ENCODE data around the gene TMEM106C.
A peak's percentile ranks its signal among the peaks of the same experiment; 100 is the strongest.

Gene TMEM106C

DNA sequence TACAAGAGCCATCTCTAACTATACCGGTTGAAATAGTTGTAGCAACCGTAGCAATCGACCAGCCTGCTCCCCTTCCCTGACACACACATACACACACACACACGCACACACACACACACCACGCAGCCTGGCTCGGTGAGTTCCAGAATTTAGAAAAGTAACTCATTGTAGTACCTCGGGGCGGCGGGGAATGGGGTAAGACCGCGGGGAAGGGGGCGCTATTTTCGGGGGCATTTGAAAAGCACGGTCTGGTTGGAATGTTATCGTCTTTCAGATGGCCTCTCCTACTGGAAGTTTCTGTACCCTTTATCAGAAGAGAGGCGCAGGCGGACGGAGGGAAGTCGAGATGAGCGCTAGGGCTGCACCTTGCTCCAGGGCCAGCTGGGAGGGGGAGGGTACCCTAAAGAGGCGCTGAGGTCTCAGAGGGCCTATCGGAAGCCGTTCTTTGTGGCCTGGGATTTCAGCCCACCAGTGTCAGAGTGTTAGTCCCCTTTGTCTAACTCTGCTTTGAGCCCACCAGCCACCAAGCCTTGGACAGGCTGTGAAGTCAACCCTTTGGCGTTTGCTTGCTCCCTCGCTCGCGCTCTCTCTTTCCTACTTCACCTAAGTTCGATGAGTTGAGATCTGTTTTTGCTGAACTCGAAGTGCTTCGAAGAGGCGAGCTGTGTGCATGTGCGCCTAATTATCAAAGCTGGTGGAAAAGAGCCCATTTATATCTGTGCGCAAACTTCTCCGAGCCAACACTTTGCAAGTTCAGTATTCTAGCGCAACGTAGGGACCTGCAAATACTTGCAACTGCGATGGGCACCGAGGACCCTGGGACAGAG lies 40.0 kb downstream of the TMEM106C start:
- Histone ChIP-seq H3K27ac (no peak overlapping the region), H3K4me3 (peak overlapping the region; percentile 17 to 52), H3K36me3 (no peaks in the 10 kb centered on the region), H3K4me1 (peaks cover 0 to 48% (median 41%) of the 10 kb centered on the region in 4 donors), H3K9me3 (no peaks in the 10 kb centered on the region), H3K27me3 (peaks cover 0 to 78% of the 10 kb centered on the region in 2 donors)
- intact Hi-C loops (cut with DNase I; ENCODE audit: low total_unique reads) = no loop called here
- no peak for TF ChIP-seq CTCF (IDR thresholded peaks at IDR 0.05)
- DNase-seq = no peak

DNA sequence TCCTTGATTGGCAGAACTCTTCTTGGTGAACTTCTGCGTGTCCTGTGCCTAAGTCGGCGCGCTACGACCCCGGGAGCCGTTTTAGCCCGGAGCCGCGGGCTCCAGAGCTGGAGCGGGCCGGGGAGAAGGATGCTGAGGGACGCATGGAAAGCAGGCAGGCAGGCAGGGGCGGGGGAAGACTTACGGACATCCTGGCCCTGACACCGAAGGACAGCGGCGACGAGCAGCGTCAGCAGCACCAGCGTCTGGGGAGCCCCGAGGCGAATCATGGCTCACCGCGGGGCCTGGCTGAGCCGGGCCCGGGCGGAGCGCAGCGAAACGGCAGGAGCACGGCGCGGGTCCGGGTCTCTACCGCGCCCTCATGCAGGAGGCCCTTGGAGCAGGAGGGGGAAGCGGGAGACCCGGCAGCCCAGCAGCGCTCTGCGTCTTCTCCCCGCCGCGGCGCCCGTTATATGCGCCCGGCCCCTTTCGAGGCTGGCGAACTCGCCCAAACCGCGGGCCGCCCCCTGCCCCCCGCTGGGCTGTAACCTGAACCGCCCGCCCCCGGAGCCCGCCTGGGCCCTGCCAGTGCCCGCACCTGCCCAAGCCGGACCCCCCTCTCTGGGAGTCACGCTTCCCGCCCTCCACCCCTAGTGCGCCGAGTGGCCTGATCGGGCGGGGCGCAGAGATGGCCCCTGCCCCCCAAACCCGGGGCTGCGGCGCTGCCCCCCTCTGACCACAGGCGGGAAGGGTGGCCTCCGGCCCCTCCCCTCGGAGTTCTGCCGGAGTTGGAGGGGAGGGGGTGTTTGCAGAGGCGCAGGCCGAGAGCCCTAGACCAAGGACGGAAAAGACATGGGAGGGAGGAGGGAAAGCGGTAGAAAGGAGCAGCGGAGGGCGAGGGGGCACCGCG lies 40.9 kb downstream of the TMEM106C start, which contains the start of gene COL2A1:
Gene COL2A1 (minus strand): TSS at position 424 of the 889 bp plus-strand sequence. CDS start 155 bp downstream, at position 269.
- Histone ChIP-seq H3K27me3 (peaks cover 0 to 76% of the 10 kb centered on the region in 2 donors), H3K4me1 (peaks cover 0 to 48% (median 41%) of the 10 kb centered on the region in 4 donors), H3K36me3 (no peaks in the 10 kb centered on the region), H3K9me3 (no peaks in the 10 kb centered on the region), H3K4me3 (peak within 1 kb of the TSS; percentile 17 to 49), H3K27ac (no peak within 1 kb of the TSS)
- intact Hi-C loops (cut with DNase I; ENCODE audit: low total_unique reads) = no loop called here
- TF ChIP-seq CTCF (IDR thresholded peaks at IDR 0.05) = no peak
- no peak for DNase-seq

- Histone ChIP-seq H3K4me1 (peaks cover 0 to 48% (median 41%) of the 10 kb centered on the region in 4 donors), H3K9me3 (no peaks in the 10 kb centered on the region), H3K27me3 (peaks cover 0 to 77% of the 10 kb centered on the region in 2 donors), H3K36me3 (no peaks in the 10 kb centered on the region), H3K4me3 (peak overlapping the region in 1 of 2 donors; percentile 49), H3K27ac (no peak overlapping the region)
- intact Hi-C loops (cut with DNase I; ENCODE audit: low total_unique reads) = no loop called here
- DNase-seq = no peak
- TF ChIP-seq CTCF (IDR thresholded peaks at IDR 0.05) = no peak
Measured at GRCh38 chr12:48005001-48005749, 41.8 kb downstream of the TMEM106C start.

DNA sequence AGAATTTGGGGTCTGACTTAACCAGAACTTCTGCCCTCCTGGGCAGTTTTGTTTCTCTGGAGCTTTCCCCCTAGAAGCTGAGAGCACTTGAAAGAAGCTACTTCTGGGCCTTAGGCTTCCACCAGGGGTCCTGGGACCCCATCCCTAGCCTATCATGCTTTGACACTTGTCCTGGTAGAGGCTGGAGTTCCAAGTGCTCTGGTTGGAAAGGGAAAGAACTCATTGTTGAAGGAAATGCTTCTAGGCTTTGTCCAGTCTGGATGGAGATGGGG lies 42.3 kb downstream of the TMEM106C start:
- no peak for DNase-seq
- no peak for TF ChIP-seq CTCF (IDR thresholded peaks at IDR 0.05)
- Histone ChIP-seq H3K36me3 (no peaks in the 10 kb centered on the region), H3K4me3 (no peak overlapping the region), H3K27ac (no peak overlapping the region), H3K4me1 (peaks cover 0 to 47% (median 41%) of the 10 kb centered on the region in 4 donors), H3K27me3 (peaks cover 0 to 78% of the 10 kb centered on the region in 2 donors), H3K9me3 (no peaks in the 10 kb centered on the region)
- intact Hi-C loops (cut with DNase I; ENCODE audit: low total_unique reads) = no loop called here

GRCh38 chr12:48007206-48007605 lies 43.8 kb downstream of the TMEM106C start:
- peaks cover 0 to 80% of the 10 kb centered on the region in 2 donors for H3K27me3 ChIP-seq

More at GRCh38 chr12:48007206-48007605, 43.8 kb downstream of the TMEM106C start:
- no peaks in the 10 kb centered on the region for H3K9me3 ChIP-seq
- no peak overlapping the region for H3K4me3 ChIP-seq
- peaks cover 0 to 32% (median 31%) of the 10 kb centered on the region in 4 donors for H3K4me1 ChIP-seq
- no peak for TF ChIP-seq CTCF (IDR thresholded peaks at IDR 0.05)
- intact Hi-C loops (cut with DNase I; ENCODE audit: low total_unique reads) = no loop called here
- no peak for DNase-seq
- no peaks in the 10 kb centered on the region for H3K36me3 ChIP-seq
- no peak overlapping the region for H3K27ac ChIP-seq
